Stimulated activated CD4-positive, alpha-beta T cell treated with anti-CD3 and anti-CD28 coated beads, Interleukin-15, amount 100 ng/mL, for 24 hours (primary cell): ENCODE data around the gene ANTXRL.
"Not testable (repeated sequence)": the region's sequence is repeated elsewhere in the genome, so short reads cannot be mapped to it uniquely, and the experiment has no call there.

Experiments
- DNase-seq: peaks from one replicate; pipeline ENCODE4 v3.0.0-alpha.2; 2020

The ANTXRL gene

GRCh38 chr10:46375406-46375805 lies 88.6 kb downstream of the ANTXRL start, which contains the start of gene ANXA8L1:
TSS of gene ANXA8L1 (plus strand) at chr10:46375776. CDS start at chr10:46375852, 76 bp downstream.
- not testable (repeated sequence) for DNase-seq

GRCh38 chr10:46377022-46377421 lies 90.2 kb downstream of the ANTXRL start:
- DNase-seq = not testable (repeated sequence)

DNA sequence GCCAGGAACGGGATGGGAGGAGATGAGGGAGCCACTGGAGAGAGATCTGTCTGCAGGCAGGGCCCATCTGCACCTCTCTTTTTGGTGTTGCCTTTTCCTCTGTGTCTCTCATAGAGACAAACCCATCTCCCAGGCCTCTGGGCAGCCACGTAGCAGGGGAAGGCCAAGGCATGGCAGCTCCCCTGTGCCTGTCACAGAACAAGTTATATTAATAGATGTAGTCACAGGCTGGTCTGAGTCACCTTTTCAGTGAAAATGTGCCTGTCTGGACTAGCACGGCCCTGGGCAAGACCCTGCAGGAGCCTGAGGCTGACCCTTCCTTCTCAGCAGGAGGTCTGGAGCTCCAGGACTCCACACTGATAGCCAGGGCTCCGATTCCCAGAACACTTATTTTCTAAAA lies 90.9 kb downstream of the ANTXRL start:
- not testable (repeated sequence) for DNase-seq

DNA sequence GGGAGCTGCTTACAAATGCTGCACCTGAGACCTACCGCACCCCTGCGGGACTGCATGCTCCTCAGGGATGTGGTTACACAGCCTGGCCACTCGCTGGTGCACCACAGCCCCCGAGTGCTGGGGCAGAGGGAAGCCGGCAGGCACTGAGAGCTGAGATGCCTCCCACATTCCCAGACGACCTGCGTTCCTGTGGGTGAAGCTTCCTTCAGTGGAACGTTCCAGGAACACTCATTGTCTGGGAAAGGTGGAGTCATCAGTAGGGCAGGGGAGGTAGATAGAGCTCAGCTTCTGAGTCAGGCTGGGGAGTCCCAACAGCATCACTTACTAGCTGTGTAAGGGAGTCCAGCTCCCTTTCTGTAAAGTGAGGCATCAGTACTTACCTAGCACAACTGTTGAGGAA lies 91.3 kb downstream of the ANTXRL start:
- DNase-seq = not testable (repeated sequence)

- not testable (repeated sequence) for DNase-seq
These were observed 92.5 kb downstream of the ANTXRL start for GRCh38 chr10:46379233-46379848.
